Prostate gland (tissue), 2 donors: ENCODE measurements around the gene INTS15.
"Not testable (repeated sequence)": the region's sequence is repeated elsewhere in the genome, so short reads cannot be mapped to it uniquely, and the experiment has no call there.

Source experiments
- POLR2A ChIP-seq: fragments of 450-650 bp; IDR thresholded peaks from one replicate; pipeline ENCODE4 v1.6.1; 2016; ENCODE audit warnings: antibody characterized with exemption, mild to moderate bottlenecking
- POLR2AphosphoS5 ChIP-seq: sonication (generic); formaldehyde crosslinking; IDR thresholded peaks from one replicate; pipeline ENCODE4 v1.6.1; 2017; ENCODE audit warnings: antibody characterized with exemption
- TF ChIP-seq, protein P1 (sequence below), 4 experiments: fragments of 200-600 bp in 2 of 4; fragments of 450-650 bp in 2 of 4; sonication (generic) in 2 of 4; IDR thresholded peaks; 1 replicate in 3 of 4; 2 replicates in 1 of 4; pipeline ENCODE4 v1.5.1; 2016 to 2019; ENCODE audit warnings: antibody characterized with exemption in 4 of 4, mild to moderate bottlenecking in 2 of 4, moderate library complexity in 2 of 4

GRCh38 chr7:6634971-6635370 lies 45.1 kb downstream of the INTS15 start:
- TF ChIP-seq, protein P1, sequence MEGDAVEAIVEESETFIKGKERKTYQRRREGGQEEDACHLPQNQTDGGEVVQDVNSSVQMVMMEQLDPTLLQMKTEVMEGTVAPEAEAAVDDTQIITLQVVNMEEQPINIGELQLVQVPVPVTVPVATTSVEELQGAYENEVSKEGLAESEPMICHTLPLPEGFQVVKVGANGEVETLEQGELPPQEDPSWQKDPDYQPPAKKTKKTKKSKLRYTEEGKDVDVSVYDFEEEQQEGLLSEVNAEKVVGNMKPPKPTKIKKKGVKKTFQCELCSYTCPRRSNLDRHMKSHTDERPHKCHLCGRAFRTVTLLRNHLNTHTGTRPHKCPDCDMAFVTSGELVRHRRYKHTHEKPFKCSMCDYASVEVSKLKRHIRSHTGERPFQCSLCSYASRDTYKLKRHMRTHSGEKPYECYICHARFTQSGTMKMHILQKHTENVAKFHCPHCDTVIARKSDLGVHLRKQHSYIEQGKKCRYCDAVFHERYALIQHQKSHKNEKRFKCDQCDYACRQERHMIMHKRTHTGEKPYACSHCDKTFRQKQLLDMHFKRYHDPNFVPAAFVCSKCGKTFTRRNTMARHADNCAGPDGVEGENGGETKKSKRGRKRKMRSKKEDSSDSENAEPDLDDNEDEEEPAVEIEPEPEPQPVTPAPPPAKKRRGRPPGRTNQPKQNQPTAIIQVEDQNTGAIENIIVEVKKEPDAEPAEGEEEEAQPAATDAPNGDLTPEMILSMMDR (IDR thresholded peaks at IDR 0.05): not testable (repeated sequence)
- TF ChIP-seq POLR2A, POLR2AphosphoS5: not testable (repeated sequence)
